Upper lobe of left lung (tissue), 6 donors: ENCODE results near the gene METRN. TPM values are rescaled to one million over a fixed set of nuclear protein-coding genes. Genes with fewer than 3 reads are reported as not detected.

Source experiments
- ATAC-seq, 2 donors: fragments of 200-7000 bp; cut with Tn5 transposase; one replicate each; pipeline ENCODE4 v1.9.1; 2022; ENCODE audit warnings: mild to moderate bottlenecking in 2 of 2, moderate library complexity in 2 of 2; ENCODE audit not compliant: low FRiP score in 2 of 2
- DNase-seq, 2 donors: peaks; one replicate each; pipeline ENCODE4 v3.0.0-alpha.2; 2019 to 2020
- H3K27ac ChIP-seq, 4 donors: fragments of 200-600 bp; sonication (generic); one replicate each; pipeline ENCODE4 v1.5.1; 2016 to 2019
- H3K27me3 ChIP-seq, 4 donors: fragments of 200-600 bp; sonication (generic); one replicate each; pipeline ENCODE4 v1.5.1; 2017 to 2019
- H3K36me3 ChIP-seq, 4 donors: fragments of 200-600 bp; sonication (generic); one replicate each; pipeline ENCODE4 v1.5.1; 2016 to 2019
- H3K4me1 ChIP-seq, 4 donors: fragments of 200-600 bp; sonication (generic); one replicate each; pipeline ENCODE4 v1.5.1; 2018 to 2019
- H3K4me3 ChIP-seq, 4 donors: fragments of 200-600 bp; sonication (generic); one replicate each; pipeline ENCODE4 v1.5.1; 2017 to 2019; ENCODE audit warnings: mild to moderate bottlenecking in 2 of 4, moderate library complexity in 1 of 4
- H3K9me3 ChIP-seq, 4 donors: fragments of 200-600 bp; sonication (generic); one replicate each; pipeline ENCODE4 v1.5.1; 2018 to 2019
- CTCF ChIP-seq, 6 experiments: fragments of 450-650 bp in 4 of 6; fragments of 200-600 bp in 2 of 6; sonication (generic) in 2 of 6; IDR thresholded peaks; one replicate each; pipeline ENCODE4 v1.5.1; 2016 to 2019; ENCODE audit warnings: antibody characterized with exemption in 6 of 6
- EP300 ChIP-seq, 4 donors: sonication (generic); formaldehyde crosslinking; IDR thresholded peaks; one replicate each; pipeline ENCODE4 v1.5.1; 2017; ENCODE audit warnings: antibody characterized with exemption in 4 of 4, control low read depth in 2 of 4
- POLR2A ChIP-seq, 4 donors: fragments of 450-650 bp; IDR thresholded peaks; one replicate each; pipeline ENCODE4 v1.5.1; 2016 to 2017; ENCODE audit warnings: antibody characterized with exemption in 4 of 4, mild to moderate bottlenecking in 2 of 4
- POLR2AphosphoS5 ChIP-seq, 2 donors: sonication (generic); formaldehyde crosslinking; IDR thresholded peaks; one replicate each; pipeline ENCODE4 v1.5.1; 2017; ENCODE audit warnings: antibody characterized with exemption in 2 of 2
- WGBS, 2 donors: methylation state at CpG; one replicate each; pipeline ENCODE4 v1.1.5; 2017 to 2018; 5-methylcytosine and 5-hydroxymethylcytosine counted together
- total RNA-seq, 6 donors: library from RNA; depleted of rRNA in 4 of 6; stranded (reverse); fragments of >200 nt in 4 of 6; gene quantifications; one replicate each; pipeline versions ENCODE4 v1.1.0 to v1.2.1, GENCODE V29; 2016 to 2021
- donor health status: DM: no; HTN: no; CAD: no; lungs with moderate emphysema.
- donor health status: DM: no; HTN: yes; CAD: no; lungs with severe emphysema.

The METRN gene
- total RNA-seq, 6 donors from 2014 or later: 22.0 to 56.0 (median 40.8) TPM

GRCh38 chr16:675884-676564, 38.9 kb upstream of the METRN start:
- H3K36me3 ChIP-seq: peaks cover 14 to 31% (median 27%) of the 10 kb centered on the region in 4 donors
- ATAC-seq (no peak), DNase-seq (peak in 1 of 2 donors; percentile 84)
- peak overlapping the region in 3 of 4 donors; percentile 21 to 37 (median 24) for H3K4me3 ChIP-seq
- WGBS, 2 donors: 35 to 58% methylated on average over 6 to 24 of the region's 25 CpGs
- H3K9me3 ChIP-seq: no peaks in the 10 kb centered on the region
- TF ChIP-seq EP300 (IDR thresholded peaks at IDR 0.05) (no peak), POLR2A (IDR thresholded peaks at IDR 0.05) (no peak), CTCF (IDR thresholded peaks at IDR 0.05) (no peak), POLR2AphosphoS5 (IDR thresholded peaks at IDR 0.05) (no peak)
- H3K27me3 ChIP-seq: no peaks in the 10 kb centered on the region
- H3K4me1 ChIP-seq: peaks cover 17 to 49% (median 25%) of the 10 kb centered on the region in 4 donors
- H3K27ac ChIP-seq: no peak overlapping the region

GRCh38 chr16:676565-676902, 38.4 kb upstream of the METRN start:
- Histone ChIP-seq H3K27me3 (no peaks in the 10 kb centered on the region), H3K27ac (no peak overlapping the region), H3K4me1 (peaks cover 22 to 54% (median 30%) of the 10 kb centered on the region in 4 donors), H3K36me3 (peaks cover 10 to 29% (median 23%) of the 10 kb centered on the region in 4 donors), H3K4me3 (no peak overlapping the region), H3K9me3 (no peaks in the 10 kb centered on the region)
- ATAC-seq: no peak
- 75 to 89% methylated on average over 9 to 19 of the region's 21 CpGs for WGBS, 2 donors
- TF ChIP-seq EP300 (IDR thresholded peaks at IDR 0.05): no peak
- TF ChIP-seq CTCF (IDR thresholded peaks at IDR 0.05): no peak
- TF ChIP-seq POLR2AphosphoS5 (IDR thresholded peaks at IDR 0.05): no peak
- TF ChIP-seq POLR2A (IDR thresholded peaks at IDR 0.05): no peak
- DNase-seq: no peak

GRCh38 chr16:676913-677312, 38.0 kb upstream of the METRN start:
- Histone ChIP-seq H3K4me3 (no peak overlapping the region), H3K4me1 (peaks cover 26 to 58% (median 34%) of the 10 kb centered on the region in 4 donors)

GRCh38 chr16:677316-678190, 37.4 kb upstream of the METRN start:
- Histone ChIP-seq H3K4me3 (no peak overlapping the region), H3K27ac (no peak overlapping the region), H3K4me1 (peaks cover 32 to 65% (median 39%) of the 10 kb centered on the region in 4 donors), H3K27me3 (no peaks in the 10 kb centered on the region), H3K36me3 (peaks cover 14 to 29% (median 23%) of the 10 kb centered on the region in 4 donors), H3K9me3 (no peaks in the 10 kb centered on the region)
- peak in 1 of 2 donors; percentile 85 for DNase-seq
- no peak for ATAC-seq
- WGBS, 2 donors: 76 to 80% methylated on average over 22 to 23 of the region's 57 CpGs
- TF ChIP-seq CTCF (IDR thresholded peaks at IDR 0.05) (no peak), EP300 (IDR thresholded peaks at IDR 0.05) (no peak), POLR2AphosphoS5 (IDR thresholded peaks at IDR 0.05) (no peak), POLR2A (IDR thresholded peaks at IDR 0.05) (no peak)

More at GRCh38 chr16:676913-677312, 38.0 kb upstream of the METRN start:
- Histone ChIP-seq H3K27me3 (no peaks in the 10 kb centered on the region), H3K9me3 (no peaks in the 10 kb centered on the region), H3K36me3 (peaks cover 11 to 29% (median 23%) of the 10 kb centered on the region in 4 donors), H3K27ac (no peak overlapping the region)
- TF ChIP-seq EP300 (IDR thresholded peaks at IDR 0.05): no peak
- DNase-seq (peak; percentile 84 to 91), ATAC-seq (peak in 1 of 2 donors; percentile 2)
- WGBS, 2 donors: 59 to 66% methylated on average over 19 to 23 of the region's 23 CpGs

GRCh38 chr16:678209-678857, 36.6 kb upstream of the METRN start:
- H3K27me3 ChIP-seq: no peaks in the 10 kb centered on the region
- H3K27ac ChIP-seq: peak overlapping the region in 1 of 4 donors; percentile 94
- H3K36me3 ChIP-seq: peaks cover 9 to 29% (median 22%) of the 10 kb centered on the region in 4 donors
- DNase-seq: peak in 1 of 2 donors; percentile 78
- no peaks in the 10 kb centered on the region for H3K9me3 ChIP-seq
- no peak for ATAC-seq
- no peak for TF ChIP-seq POLR2AphosphoS5 (IDR thresholded peaks at IDR 0.05)
- peaks cover 38 to 72% (median 46%) of the 10 kb centered on the region in 4 donors for H3K4me1 ChIP-seq
- 76 to 85% methylated on average over 7 to 13 of the region's 21 CpGs for WGBS, 2 donors
- no peak overlapping the region for H3K4me3 ChIP-seq
